Measurements from ENCODE around the gene OMA1.
"Not testable (repeated sequence)": the region's sequence is repeated elsewhere in the genome, so short reads cannot be mapped to it uniquely, and the experiment has no call there.

OMA1 gene

DNA sequence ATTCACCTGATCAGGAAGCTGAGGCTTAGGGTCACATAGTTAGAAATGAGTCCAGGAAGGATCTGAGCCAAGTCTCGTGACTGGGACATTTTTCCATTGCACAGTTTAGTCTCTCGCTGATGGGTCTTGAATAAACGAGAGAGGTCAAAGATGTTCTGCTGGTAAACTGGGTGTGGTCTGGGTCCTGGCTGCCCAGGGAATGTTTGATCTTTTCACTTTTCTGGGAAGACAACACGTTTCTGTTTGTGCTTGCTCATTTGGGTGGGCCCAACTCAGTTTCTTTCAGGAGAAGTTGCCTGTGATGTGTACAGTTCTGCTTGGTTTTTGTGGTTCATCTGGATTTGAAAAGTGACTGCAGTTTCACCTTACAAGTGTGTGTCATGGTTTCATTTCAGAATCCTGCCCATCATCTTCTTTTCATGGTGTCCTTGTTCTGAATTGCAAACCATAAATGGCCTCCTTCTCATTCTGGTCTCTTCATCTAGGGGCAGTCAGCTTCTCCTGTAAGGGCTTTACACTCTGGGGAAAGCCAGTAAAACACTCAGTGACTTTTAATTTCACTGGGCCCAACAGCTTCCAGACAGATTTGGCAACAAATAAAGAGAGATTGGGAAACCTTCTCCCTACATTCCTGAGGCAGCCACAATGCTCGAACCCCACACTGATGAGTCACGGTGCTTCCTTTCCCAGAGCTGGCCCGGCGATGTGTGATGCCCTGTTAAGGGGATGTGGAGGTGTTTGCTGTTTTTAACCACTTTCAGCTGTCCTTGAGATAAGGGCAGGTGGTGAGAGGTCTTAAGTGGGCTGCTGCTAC, 37.8 kb upstream of the OMA1 start:
- Histone ChIP-seq H3K4me3 (ENCODE audit: low read depth in 1 of 2, low read length in 1 of 2) (peak overlapping the region; percentile 45 to 47), H3K27ac (peak overlapping the region; percentile 84), H3K4me1 (ENCODE audit: control insufficient read depth in 1 of 2, insufficient read depth in 1 of 2, low read depth in 1 of 2, low read length in 1 of 2) (peaks cover 24 to 40% of the 10 kb centered on the region in 2 experiments), H3K27me3 (no peaks in the 10 kb centered on the region), H3K36me3 (no peaks in the 10 kb centered on the region), H3K9me3 (no peaks in the 10 kb centered on the region)
- TF ChIP-seq, protein P1, sequence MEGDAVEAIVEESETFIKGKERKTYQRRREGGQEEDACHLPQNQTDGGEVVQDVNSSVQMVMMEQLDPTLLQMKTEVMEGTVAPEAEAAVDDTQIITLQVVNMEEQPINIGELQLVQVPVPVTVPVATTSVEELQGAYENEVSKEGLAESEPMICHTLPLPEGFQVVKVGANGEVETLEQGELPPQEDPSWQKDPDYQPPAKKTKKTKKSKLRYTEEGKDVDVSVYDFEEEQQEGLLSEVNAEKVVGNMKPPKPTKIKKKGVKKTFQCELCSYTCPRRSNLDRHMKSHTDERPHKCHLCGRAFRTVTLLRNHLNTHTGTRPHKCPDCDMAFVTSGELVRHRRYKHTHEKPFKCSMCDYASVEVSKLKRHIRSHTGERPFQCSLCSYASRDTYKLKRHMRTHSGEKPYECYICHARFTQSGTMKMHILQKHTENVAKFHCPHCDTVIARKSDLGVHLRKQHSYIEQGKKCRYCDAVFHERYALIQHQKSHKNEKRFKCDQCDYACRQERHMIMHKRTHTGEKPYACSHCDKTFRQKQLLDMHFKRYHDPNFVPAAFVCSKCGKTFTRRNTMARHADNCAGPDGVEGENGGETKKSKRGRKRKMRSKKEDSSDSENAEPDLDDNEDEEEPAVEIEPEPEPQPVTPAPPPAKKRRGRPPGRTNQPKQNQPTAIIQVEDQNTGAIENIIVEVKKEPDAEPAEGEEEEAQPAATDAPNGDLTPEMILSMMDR (IDR thresholded peaks at IDR 0.05): no peak

DNA sequence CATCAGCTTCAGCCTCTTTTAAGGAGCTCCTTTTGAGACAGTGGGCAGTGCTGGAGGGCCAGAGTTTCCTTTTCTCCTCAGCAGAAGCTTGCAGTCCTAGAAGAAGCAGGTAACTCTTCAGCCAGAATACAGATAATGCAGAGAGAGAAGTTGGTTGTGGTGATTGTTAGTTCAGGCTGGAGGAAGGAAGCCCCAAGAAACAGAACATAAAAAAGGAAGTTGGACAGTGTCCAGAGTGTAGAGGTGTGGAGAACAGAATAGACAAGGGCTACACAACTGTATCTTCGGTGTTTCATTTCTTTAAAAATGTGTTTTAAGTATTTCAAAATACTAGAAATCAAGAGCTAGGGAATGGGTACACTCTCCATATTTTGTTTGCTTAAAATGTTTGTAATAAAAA, 37.0 kb upstream of the OMA1 start:
- TF ChIP-seq, protein P1 (IDR thresholded peaks at IDR 0.05): no peak
- Histone ChIP-seq H3K4me3 (ENCODE audit: low read depth in 1 of 2, low read length in 1 of 2) (peak overlapping the region; percentile 45 to 47), H3K4me1 (ENCODE audit: control insufficient read depth in 1 of 2, insufficient read depth in 1 of 2, low read depth in 1 of 2, low read length in 1 of 2) (peaks cover 24 to 42% of the 10 kb centered on the region in 2 experiments), H3K36me3 (no peaks in the 10 kb centered on the region), H3K27ac (peak overlapping the region; percentile 84), H3K9me3 (no peaks in the 10 kb centered on the region), H3K27me3 (no peaks in the 10 kb centered on the region)

DNA sequence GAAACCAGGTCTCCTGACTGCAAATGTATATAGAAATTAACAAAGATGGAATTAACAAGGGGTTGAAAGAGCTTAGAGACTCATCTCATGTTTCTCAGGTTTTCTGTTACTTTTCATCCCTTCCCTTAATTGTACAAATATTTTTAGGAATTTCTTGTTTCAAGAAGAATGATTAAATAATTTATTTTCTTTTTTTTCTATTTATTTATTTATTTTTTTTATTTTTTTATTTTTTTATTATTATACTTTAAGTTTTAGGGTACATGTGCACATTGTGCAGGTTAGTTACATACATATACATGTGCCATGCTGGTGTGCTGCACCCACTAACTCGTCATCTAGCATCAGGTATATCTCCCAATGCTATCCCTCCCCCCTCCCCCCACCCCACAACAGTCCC, 35.6 kb upstream of the OMA1 start:
- not testable (repeated sequence) for H3K36me3 ChIP-seq; H3K9me3 ChIP-seq; H3K4me3 ChIP-seq (ENCODE audit: low read depth in 1 of 2, low read length in 1 of 2); H3K27me3 ChIP-seq
- Histone ChIP-seq H3K27ac (peak overlapping the region; percentile 39), H3K4me1 (ENCODE audit: control insufficient read depth in 1 of 2, insufficient read depth in 1 of 2, low read depth in 1 of 2, low read length in 1 of 2) (peaks cover 38 to 56% of the 10 kb centered on the region in 2 experiments)

DNA sequence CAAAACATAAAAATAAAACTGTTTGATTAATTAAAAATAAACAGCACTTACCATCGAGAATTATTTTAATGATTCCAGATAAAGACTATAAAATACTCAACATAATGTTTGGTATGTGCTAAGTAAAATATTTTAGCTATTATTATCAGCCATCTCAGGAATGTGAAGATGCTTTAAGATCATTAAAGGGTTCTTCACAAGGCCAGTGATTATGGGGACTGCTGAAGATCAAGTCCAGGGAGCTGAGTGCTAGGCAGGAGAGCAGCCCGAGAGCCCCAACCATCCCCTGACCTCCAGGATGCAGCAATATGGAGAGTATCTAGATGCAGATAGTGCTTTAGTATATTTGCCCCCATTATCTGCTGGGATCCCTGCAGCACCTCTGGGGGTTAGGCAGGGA, 35.1 kb upstream of the OMA1 start:
- H3K27me3 ChIP-seq: no peaks in the 10 kb centered on the region
- no peaks in the 10 kb centered on the region for H3K9me3 ChIP-seq

DNA sequence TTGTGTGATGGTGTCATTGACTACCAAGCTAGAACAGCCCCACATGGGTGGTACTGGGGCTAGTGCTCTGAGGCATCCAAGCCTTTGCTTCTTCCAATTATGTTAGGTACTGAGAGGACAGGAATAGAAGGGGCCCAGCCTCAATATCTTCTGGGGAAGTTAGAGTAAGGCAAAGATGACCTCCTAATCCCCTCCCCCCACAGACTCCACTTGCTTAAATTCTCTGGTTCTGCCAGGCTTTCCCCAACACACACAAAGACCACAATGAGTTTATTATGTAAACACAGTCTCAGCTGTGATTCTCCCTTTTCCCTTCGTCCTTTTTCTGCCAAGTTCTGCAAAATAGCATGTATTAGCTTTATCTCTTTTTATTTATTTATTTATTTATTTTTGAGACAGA, 33.7 kb upstream of the OMA1 start:
- TF ChIP-seq, protein P1 (IDR thresholded peaks at IDR 0.05): no peak
- no peaks in the 10 kb centered on the region for H3K27me3 ChIP-seq
- H3K9me3 ChIP-seq: no peaks in the 10 kb centered on the region
- peaks cover 46 to 60% of the 10 kb centered on the region in 2 experiments for H3K4me1 ChIP-seq (ENCODE audit: control insufficient read depth in 1 of 2, insufficient read depth in 1 of 2, low read depth in 1 of 2, low read length in 1 of 2)
- H3K27ac ChIP-seq: peak overlapping the region; percentile 51
- H3K4me3 ChIP-seq (ENCODE audit: low read depth in 1 of 2, low read length in 1 of 2): no peak overlapping the region
- no peaks in the 10 kb centered on the region for H3K36me3 ChIP-seq

More for the DNA sequence above, 35.1 kb upstream of the OMA1 start:
- Histone ChIP-seq H3K36me3 (no peaks in the 10 kb centered on the region), H3K27ac (peak overlapping the region; percentile 39), H3K4me1 (ENCODE audit: control insufficient read depth in 1 of 2, insufficient read depth in 1 of 2, low read depth in 1 of 2, low read length in 1 of 2) (peaks cover 39 to 56% of the 10 kb centered on the region in 2 experiments), H3K4me3 (ENCODE audit: low read depth in 1 of 2, low read length in 1 of 2) (no peak overlapping the region)
- TF ChIP-seq, protein P1 (IDR thresholded peaks at IDR 0.05): no peak

DNA sequence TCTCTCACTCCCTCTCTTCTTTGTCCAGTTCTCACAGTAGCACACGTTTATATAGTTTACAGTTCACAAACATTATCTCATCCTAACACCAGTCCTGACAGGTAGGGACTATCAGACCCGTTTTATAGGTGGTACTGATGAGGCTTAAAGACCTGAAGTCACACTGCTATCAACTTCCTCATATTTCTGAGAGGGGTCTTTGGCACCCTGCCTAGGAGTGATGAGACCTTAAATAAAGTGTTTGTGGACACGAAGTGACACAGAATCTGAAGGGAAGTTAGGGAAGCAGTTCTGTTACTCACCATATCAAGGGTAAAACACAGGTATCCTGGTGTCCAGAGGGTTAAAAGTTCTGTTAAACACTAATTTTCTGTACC, 31.1 kb upstream of the OMA1 start:
- H3K9me3 ChIP-seq: no peaks in the 10 kb centered on the region
- H3K27me3 ChIP-seq: no peaks in the 10 kb centered on the region
- H3K27ac ChIP-seq: peak overlapping the region; percentile 79
- TF ChIP-seq, protein P1 (IDR thresholded peaks at IDR 0.05): no peak
- H3K36me3 ChIP-seq: no peaks in the 10 kb centered on the region
- peaks cover 52 to 65% of the 10 kb centered on the region in 2 experiments for H3K4me1 ChIP-seq (ENCODE audit: control insufficient read depth in 1 of 2, insufficient read depth in 1 of 2, low read depth in 1 of 2, low read length in 1 of 2)
- peak overlapping the region; percentile 65 to 92 for H3K4me3 ChIP-seq (ENCODE audit: low read depth in 1 of 2, low read length in 1 of 2)

Measured in neutrophil (primary cell).